Ecto neural progenitor cell (in vitro differentiated cells): ENCODE data around the gene PPP4C.
A peak's percentile ranks its signal among the peaks of the same experiment; 100 is the strongest.
"Not testable (repeated sequence)": the region's sequence is repeated elsewhere in the genome, so short reads cannot be mapped to it uniquely, and the experiment has no call there.

Source experiments
- DNase-seq: peaks from one replicate; pipeline ENCODE4 v3.0.0-alpha.2; 2018; ENCODE audit warnings: low spot score

The PPP4C gene

GRCh38 chr16:30096862-30097563 is 21.2 kb downstream of the PPP4C start:
- peak; percentile 85 for DNase-seq

- no peak for DNase-seq
These were observed 28.3 kb downstream of the PPP4C start for GRCh38 chr16:30104090-30104489.

- no peak for DNase-seq
These were observed 28.7 kb downstream of the PPP4C start for GRCh38 chr16:30104492-30104891.

- no peak for DNase-seq
These were observed 32.5 kb downstream of the PPP4C start for GRCh38 chr16:30108059-30108850.

- DNase-seq: no peak
These were observed 34.9 kb downstream of the PPP4C start for GRCh38 chr16:30110661-30111060.

- peak; percentile 76 for DNase-seq
These were observed 36.6 kb downstream of the PPP4C start for GRCh38 chr16:30112197-30113030.

- DNase-seq: peak; percentile 57
These were observed 37.4 kb downstream of the PPP4C start, which contains the start of gene GDPD3 for GRCh38 chr16:30113031-30113710. Gene GDPD3 (minus strand): TSS chr16:30113537. CDS start chr16:30113478, 59 bp downstream.

- no peak for DNase-seq
These were observed 38.0 kb downstream of the PPP4C start for GRCh38 chr16:30113711-30114333.

- no peak for DNase-seq
These were observed 38.6 kb downstream of the PPP4C start for GRCh38 chr16:30114411-30114810.

- not testable (repeated sequence) for DNase-seq
These were observed 39.0 kb downstream of the PPP4C start for GRCh38 chr16:30114833-30115232.

- no peak for DNase-seq
These were observed 39.4 kb downstream of the PPP4C start for GRCh38 chr16:30115238-30115637.

- no peak for DNase-seq
These were observed 40.8 kb downstream of the PPP4C start for GRCh38 chr16:30116291-30117207.

- no peak for DNase-seq
These were observed 42.0 kb downstream of the PPP4C start for GRCh38 chr16:30117768-30118167.

GRCh38 chr16:30119428-30119827 is 43.6 kb downstream of the PPP4C start:
- DNase-seq: no peak

GRCh38 chr16:30120340-30121105 is 44.7 kb downstream of the PPP4C start:
- DNase-seq: no peak

- no peak for DNase-seq
These were observed 46.2 kb downstream of the PPP4C start for GRCh38 chr16:30121741-30122571.

- no peak for DNase-seq
These were observed 46.9 kb downstream of the PPP4C start for GRCh38 chr16:30122604-30123160.

- no peak for DNase-seq
These were observed 49.2 kb downstream of the PPP4C start for GRCh38 chr16:30124985-30125379.
